Activated naive CD8-positive, alpha-beta T cell treated with anti-CD3 and anti-CD28 coated beads, Interleukin-2, amount 10 ng/mL, durations not matched to agents 7 days and 5 days (primary cell): Measurements from ENCODE around the gene BNC2. TPM values are rescaled to one million over a fixed set of nuclear protein-coding genes. Genes with fewer than 3 reads are reported as not detected.
"Not testable (repeated sequence)": the region's sequence is repeated elsewhere in the genome, so short reads cannot be mapped to it uniquely, and the experiment has no call there.

Source experiments
- ATAC-seq: fragments of 150-1000 bp; cut with Tn5 transposase; one replicate; pipeline ENCODE4 v1.10.0; 2021; ENCODE audit warnings: low read depth, moderate library complexity
- POLR2A ChIA-PET: fragments of 350-600 bp; sonication (Branson Sonifier 250); formaldehyde crosslinking; loops from one replicate; lab custom pipeline; 2021; ENCODE audit warnings: antibody characterized with exemption; lab: Charles Lee
- DNase-seq: peaks from one replicate; pipeline ENCODE4 v3.0.0; 2021
- H3K27ac Mint-ChIP-seq: one replicate; pipeline ENCODE4 v1.8.0; 2022; ENCODE audit warnings: mild to moderate bottlenecking, mixed read lengths
- H3K27me3 Mint-ChIP-seq: one replicate; pipeline ENCODE4 v1.8.0; 2022; ENCODE audit warnings: mild to moderate bottlenecking, moderate library complexity, mixed read lengths
- H3K36me3 Mint-ChIP-seq: one replicate; pipeline ENCODE4 v1.8.0; 2021; ENCODE audit warnings: mild to moderate bottlenecking, mixed read lengths
- H3K4me1 Mint-ChIP-seq: one replicate; pipeline ENCODE4 v1.8.0; 2021; ENCODE audit warnings: mixed read lengths
- H3K4me3 Mint-ChIP-seq: one replicate; pipeline ENCODE4 v1.8.0; 2022; ENCODE audit warnings: mild to moderate bottlenecking, moderate library complexity, mixed read lengths
- H3K9me3 Mint-ChIP-seq: one replicate; pipeline ENCODE4 v1.8.0; 2021; ENCODE audit warnings: mixed read lengths
- total RNA-seq, 2 experiments: library from RNA; stranded (reverse); gene quantifications; one replicate each; pipeline ENCODE4 v1.2.3, GENCODE V29; 2021

Gene BNC2
- total RNA-seq, 2 experiments from 2014 or later = not detected

DNA sequence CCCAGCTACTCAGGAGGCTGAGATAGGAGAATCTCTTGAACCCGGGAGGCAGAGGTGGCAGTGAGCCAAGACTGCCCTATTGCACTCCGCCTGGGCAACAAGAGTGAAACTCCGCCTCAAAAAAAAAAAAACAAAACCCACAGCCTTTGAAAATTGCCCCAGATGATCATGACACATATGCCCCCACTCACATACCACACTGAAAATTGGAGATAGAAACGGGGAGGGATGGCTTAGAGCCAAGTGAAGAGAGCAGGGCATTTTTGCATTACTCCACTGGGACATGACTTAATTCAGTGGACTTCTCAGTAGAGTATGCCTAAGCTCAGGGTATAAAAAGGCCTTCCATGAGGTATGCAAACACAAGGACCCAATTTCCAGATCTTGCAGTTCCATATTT, 309.3 kb downstream of the BNC2 start:
- H3K9me3 Mint-ChIP-seq = no peaks in the 10 kb centered on the region
- ATAC-seq (no peak), DNase-seq (no peak)
- no peak overlapping the region for H3K4me3 Mint-ChIP-seq
- no peaks in the 10 kb centered on the region for H3K4me1 Mint-ChIP-seq
- no peaks in the 10 kb centered on the region for H3K27me3 Mint-ChIP-seq
- H3K36me3 Mint-ChIP-seq = no peaks in the 10 kb centered on the region
- H3K27ac Mint-ChIP-seq = no peak overlapping the region
- POLR2A ChIA-PET = no interaction called here

DNA sequence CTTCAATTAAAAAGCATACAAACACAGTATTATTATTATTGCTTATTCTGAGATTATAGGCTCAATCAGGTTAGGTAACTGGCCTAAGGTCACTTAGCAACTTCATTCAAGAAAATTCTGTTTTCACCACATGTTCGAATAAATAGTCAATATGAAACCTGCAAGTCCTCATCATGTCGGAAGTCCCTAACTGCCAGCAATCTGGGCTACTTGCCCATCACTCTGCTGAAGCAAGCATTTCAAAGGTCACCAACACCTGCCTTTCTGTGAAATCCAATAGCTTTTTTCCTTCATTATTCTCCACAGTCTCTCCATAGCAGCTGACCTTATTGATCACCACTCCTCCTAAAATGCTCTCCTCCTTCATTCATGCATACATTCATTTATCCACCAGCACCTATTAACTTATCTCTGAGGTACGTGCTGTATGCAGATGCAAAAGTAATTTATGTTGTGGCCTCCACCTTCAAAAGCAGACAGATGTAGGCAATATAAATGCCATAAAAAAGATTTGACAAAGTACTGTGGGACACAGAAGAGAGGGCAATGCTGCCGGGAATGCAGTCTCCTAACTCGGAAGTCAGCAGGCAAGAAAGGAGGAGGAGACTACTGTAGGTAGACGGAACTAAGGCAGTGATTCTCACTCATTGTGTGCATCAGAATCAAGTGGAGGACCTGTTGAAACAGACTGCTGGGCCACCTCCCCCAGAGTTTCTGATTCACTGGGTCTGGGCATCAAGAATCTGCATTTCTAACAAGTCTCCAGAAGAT, 310.9 kb downstream of the BNC2 start:
- no peaks in the 10 kb centered on the region for H3K4me1 Mint-ChIP-seq
- ATAC-seq (no peak), DNase-seq (no peak)
- H3K4me3 Mint-ChIP-seq = no peak overlapping the region
- POLR2A ChIA-PET = no interaction called here
- H3K27ac Mint-ChIP-seq = no peak overlapping the region
- H3K9me3 Mint-ChIP-seq = no peaks in the 10 kb centered on the region
- H3K36me3 Mint-ChIP-seq = no peaks in the 10 kb centered on the region
- no peaks in the 10 kb centered on the region for H3K27me3 Mint-ChIP-seq

DNA sequence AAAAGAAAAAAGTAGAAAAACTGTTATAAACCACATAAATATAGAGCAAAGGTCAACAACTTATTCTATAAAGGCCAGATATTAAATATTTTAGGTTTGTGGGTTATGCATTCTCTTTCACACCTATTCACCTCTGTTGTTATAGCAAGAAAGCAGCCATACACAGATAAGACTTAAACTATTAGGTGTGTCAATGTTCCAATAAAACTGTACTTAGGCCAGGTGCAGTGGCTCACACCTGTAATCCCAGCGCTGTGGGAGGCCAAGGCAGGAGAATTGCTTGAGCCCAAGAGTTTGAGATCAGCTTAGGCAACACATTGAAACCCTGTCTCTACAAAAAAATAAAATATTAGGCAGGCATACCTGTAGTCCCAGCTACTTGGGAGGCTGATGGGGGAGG, 314.7 kb downstream of the BNC2 start:
- Mint-ChIP-seq H3K4me1 (no peaks in the 10 kb centered on the region), H3K27ac (no peak overlapping the region), H3K9me3 (no peaks in the 10 kb centered on the region), H3K4me3 (no peak overlapping the region), H3K36me3 (no peaks in the 10 kb centered on the region), H3K27me3 (no peaks in the 10 kb centered on the region)
- DNase-seq (no peak), ATAC-seq (no peak)
- POLR2A ChIA-PET = no interaction called here

GRCh38 chr9:16553869-16554540, 316.5 kb downstream of the BNC2 start:
- POLR2A ChIA-PET = no interaction called here
- Mint-ChIP-seq H3K36me3 (no peaks in the 10 kb centered on the region), H3K9me3 (no peaks in the 10 kb centered on the region), H3K4me3 (no peak overlapping the region), H3K27me3 (no peaks in the 10 kb centered on the region), H3K27ac (no peak overlapping the region), H3K4me1 (no peaks in the 10 kb centered on the region)
- ATAC-seq = no peak
- no peak for DNase-seq

DNA sequence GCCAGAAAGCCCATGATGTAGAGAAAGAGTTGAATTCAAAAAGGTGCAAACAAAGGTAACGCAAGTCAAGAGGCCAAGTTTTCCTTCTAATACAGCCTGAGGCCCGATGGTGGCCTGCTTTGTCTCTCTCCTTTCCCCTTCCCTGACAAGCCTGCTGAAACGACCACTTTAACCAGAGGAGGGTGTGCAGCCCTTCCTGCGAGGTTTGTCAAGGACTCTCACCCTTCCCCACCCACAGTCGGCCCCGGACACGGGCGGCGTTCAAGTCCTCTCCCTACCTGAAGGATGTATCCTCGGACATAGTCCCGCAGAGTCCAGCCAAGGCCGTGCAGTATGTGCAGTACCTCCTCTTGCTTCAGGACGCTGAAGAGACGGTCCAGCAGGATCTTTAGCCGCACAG, 318.2 kb downstream of the BNC2 start:
- Mint-ChIP-seq H3K4me1 (no peaks in the 10 kb centered on the region), H3K36me3 (no peaks in the 10 kb centered on the region), H3K27ac (no peak overlapping the region), H3K9me3 (no peaks in the 10 kb centered on the region), H3K4me3 (no peak overlapping the region), H3K27me3 (no peaks in the 10 kb centered on the region)
- DNase-seq (no peak), ATAC-seq (no peak)
- POLR2A ChIA-PET = no interaction called here

DNA sequence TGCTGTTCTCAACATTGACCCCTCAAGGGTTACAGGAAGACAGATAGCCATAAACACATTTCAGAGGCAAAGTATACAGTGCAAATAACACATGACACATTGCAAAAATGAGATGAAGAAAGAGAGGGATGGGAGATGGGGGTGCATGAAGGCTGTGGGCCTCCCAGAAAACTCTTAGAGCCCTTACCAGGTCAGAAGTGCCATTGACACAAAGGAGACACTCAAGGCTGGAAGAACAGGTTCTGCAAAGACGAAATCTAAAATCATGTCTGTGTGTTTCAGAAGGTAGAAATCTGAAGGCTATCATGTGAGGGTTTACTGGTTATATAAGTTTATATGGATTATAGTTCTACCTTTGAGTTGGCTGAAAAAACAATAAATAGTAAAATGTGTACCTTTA, 318.8 kb downstream of the BNC2 start:
- no peak overlapping the region for H3K4me3 Mint-ChIP-seq
- POLR2A ChIA-PET = no interaction called here
- DNase-seq (no peak), ATAC-seq (no peak)
- no peaks in the 10 kb centered on the region for H3K9me3 Mint-ChIP-seq
- no peak overlapping the region for H3K27ac Mint-ChIP-seq
- no peaks in the 10 kb centered on the region for H3K4me1 Mint-ChIP-seq
- no peaks in the 10 kb centered on the region for H3K27me3 Mint-ChIP-seq
- H3K36me3 Mint-ChIP-seq = no peaks in the 10 kb centered on the region

GRCh38 chr9:16545639-16546038, 324.8 kb downstream of the BNC2 start:
- Mint-ChIP-seq H3K4me3 (no peak overlapping the region), H3K9me3 (no peaks in the 10 kb centered on the region), H3K27ac (no peak overlapping the region), H3K4me1 (no peaks in the 10 kb centered on the region), H3K27me3 (no peaks in the 10 kb centered on the region), H3K36me3 (no peaks in the 10 kb centered on the region)
- ATAC-seq (no peak), DNase-seq (no peak)
- POLR2A ChIA-PET = no interaction called here

DNA sequence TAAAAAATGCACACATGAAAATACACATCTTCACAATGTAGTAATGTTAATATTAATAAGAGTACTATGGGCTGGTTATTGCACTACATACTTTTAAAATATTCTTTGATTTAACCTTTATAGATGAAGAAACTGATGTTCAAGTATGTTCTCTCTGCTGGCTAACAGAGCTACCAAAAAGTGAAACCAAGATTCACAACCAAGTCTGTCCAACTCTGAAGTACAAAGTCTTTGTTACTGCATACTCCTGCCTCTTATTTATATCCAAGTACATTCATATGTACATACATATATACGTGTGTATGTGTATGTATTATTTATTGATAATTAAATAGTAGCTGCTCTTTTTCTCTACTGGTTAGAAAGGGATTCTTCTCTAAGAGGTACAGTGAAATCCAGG, 325.6 kb downstream of the BNC2 start:
- H3K27ac Mint-ChIP-seq = no peak overlapping the region
- no peaks in the 10 kb centered on the region for H3K4me1 Mint-ChIP-seq
- H3K9me3 Mint-ChIP-seq = no peaks in the 10 kb centered on the region
- no peak for DNase-seq
- POLR2A ChIA-PET = no interaction called here
- H3K27me3 Mint-ChIP-seq = no peaks in the 10 kb centered on the region
- no peaks in the 10 kb centered on the region for H3K36me3 Mint-ChIP-seq
- no peak for ATAC-seq
- no peak overlapping the region for H3K4me3 Mint-ChIP-seq

GRCh38 chr9:16543686-16544085, 326.8 kb downstream of the BNC2 start:
- Mint-ChIP-seq H3K27ac (no peak overlapping the region), H3K27me3 (no peaks in the 10 kb centered on the region), H3K4me1 (no peaks in the 10 kb centered on the region), H3K9me3 (no peaks in the 10 kb centered on the region), H3K4me3 (no peak overlapping the region), H3K36me3 (no peaks in the 10 kb centered on the region)
- POLR2A ChIA-PET = no interaction called here
- DNase-seq (no peak), ATAC-seq (no peak)

- POLR2A ChIA-PET = no interaction called here
- DNase-seq = no peak
- no peaks in the 10 kb centered on the region for H3K9me3 Mint-ChIP-seq
- no peak for ATAC-seq
- no peak overlapping the region for H3K4me3 Mint-ChIP-seq
- H3K4me1 Mint-ChIP-seq = no peaks in the 10 kb centered on the region
- H3K36me3 Mint-ChIP-seq = no peaks in the 10 kb centered on the region
- no peaks in the 10 kb centered on the region for H3K27me3 Mint-ChIP-seq
- H3K27ac Mint-ChIP-seq = no peak overlapping the region
Measured at GRCh38 chr9:16543225-16543624, 327.2 kb downstream of the BNC2 start.

DNA sequence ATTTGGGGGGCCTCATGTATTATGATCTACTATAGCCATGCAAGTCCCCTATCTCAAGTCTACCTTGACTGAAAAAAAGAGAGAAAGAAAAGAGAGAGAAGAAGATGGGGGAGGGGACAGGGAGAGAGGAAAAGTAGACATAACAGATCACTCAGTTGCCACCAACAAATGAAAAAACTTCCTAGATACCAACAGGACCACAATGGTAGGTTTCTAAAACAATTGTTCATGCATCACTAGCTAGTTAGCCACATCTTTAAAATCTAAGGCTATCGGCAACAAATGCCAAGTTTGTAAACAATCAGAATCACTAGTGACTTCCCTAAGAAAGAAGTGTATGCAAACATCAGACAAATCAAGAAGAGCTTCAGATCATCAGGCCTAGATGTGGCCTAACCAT, 328.2 kb downstream of the BNC2 start:
- H3K27me3 Mint-ChIP-seq = no peaks in the 10 kb centered on the region
- POLR2A ChIA-PET = no interaction called here
- H3K4me1 Mint-ChIP-seq = no peaks in the 10 kb centered on the region
- no peak overlapping the region for H3K4me3 Mint-ChIP-seq
- H3K27ac Mint-ChIP-seq = no peak overlapping the region
- H3K9me3 Mint-ChIP-seq = no peaks in the 10 kb centered on the region
- DNase-seq (no peak), ATAC-seq (no peak)
- H3K36me3 Mint-ChIP-seq = no peaks in the 10 kb centered on the region

DNA sequence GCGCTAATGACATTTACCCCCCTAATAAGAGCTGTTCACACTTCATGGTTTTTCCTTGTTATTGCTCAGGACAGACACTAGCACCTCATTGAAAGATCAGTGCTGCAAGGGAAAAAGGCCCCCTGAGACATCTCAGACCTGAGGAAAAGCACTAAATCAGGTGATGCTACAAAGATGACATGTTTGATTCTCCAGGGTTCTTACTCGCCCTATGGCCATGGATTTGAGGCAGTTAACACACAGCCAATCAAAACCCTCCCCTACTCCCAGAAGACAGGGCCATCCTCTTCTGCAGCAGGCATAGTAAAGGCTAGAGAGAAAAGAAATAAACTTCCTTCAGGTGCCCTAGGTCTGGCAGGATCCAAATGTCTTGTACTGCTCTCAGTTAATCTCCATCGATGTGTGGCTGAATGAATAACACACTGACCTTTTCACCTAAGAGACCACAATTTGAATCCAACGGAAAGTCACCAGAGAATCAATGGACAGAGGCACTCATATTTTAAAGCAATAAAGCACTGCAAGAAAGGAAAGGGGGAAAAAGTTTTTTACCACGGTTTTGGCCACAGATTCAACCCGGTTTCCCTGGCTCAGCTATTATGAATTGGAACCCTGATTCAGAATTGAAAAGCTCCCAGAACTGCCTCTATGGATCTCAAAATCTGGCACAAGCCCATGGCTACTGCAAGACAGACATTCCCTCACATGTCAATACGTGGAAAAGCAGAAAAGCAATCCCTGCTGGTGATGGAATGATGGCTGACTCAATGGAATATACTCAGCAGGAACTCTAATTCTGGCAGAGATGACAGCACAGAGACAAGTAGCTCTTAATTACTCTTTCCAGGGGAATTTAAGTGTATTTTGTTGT, 329.5 kb downstream of the BNC2 start:
- Mint-ChIP-seq H3K4me1 (no peaks in the 10 kb centered on the region), H3K9me3 (no peaks in the 10 kb centered on the region), H3K4me3 (no peak overlapping the region), H3K27ac (no peak overlapping the region), H3K36me3 (no peaks in the 10 kb centered on the region), H3K27me3 (no peaks in the 10 kb centered on the region)
- DNase-seq (no peak), ATAC-seq (no peak)
- POLR2A ChIA-PET = no interaction called here

DNA sequence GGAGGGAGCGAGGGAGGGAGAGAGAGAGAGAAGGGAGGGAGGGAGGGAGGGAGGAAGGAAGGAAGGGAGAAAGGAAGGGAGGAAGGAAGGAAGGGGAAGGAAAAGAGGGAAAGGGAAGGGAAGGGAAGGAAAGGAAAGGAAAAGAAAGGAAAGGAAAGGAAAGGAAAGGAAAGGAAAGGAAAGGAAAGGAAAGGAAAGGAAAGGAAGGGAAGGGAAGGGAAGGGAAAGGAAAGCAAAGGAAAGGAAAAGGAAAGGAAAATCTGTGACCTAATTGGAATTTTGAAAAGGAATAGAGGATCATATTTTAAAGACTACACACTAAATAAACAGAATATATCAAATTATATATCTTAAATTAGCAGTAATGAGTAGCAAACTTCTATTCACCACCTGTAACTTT, 330.8 kb downstream of the BNC2 start:
- H3K27me3 Mint-ChIP-seq, H3K27ac Mint-ChIP-seq, H3K4me1 Mint-ChIP-seq, H3K36me3 Mint-ChIP-seq, POLR2A ChIA-PET, DNase-seq, H3K9me3 Mint-ChIP-seq, H3K4me3 Mint-ChIP-seq, ATAC-seq: not testable (repeated sequence)

- Mint-ChIP-seq H3K36me3 (no peaks in the 10 kb centered on the region), H3K27me3 (peaks cover 4% of the 10 kb centered on the region)
Measured at GRCh38 chr9:16535555-16535954, 334.9 kb downstream of the BNC2 start.

More at GRCh38 chr9:16535555-16535954, 334.9 kb downstream of the BNC2 start:
- H3K9me3 Mint-ChIP-seq = no peaks in the 10 kb centered on the region
- ATAC-seq (no peak), DNase-seq (no peak)
- POLR2A ChIA-PET = no interaction called here
- H3K4me3 Mint-ChIP-seq = no peak overlapping the region
- H3K4me1 Mint-ChIP-seq = no peaks in the 10 kb centered on the region
- H3K27ac Mint-ChIP-seq = no peak overlapping the region
